SK-N-SH (cell line): ENCODE data around the gene SCYL2.

Source experiments
- EP300 ChIP-seq, 2 experiments: IDR thresholded peaks; 2 replicates each; pipeline versions ENCODE4 v1.4.0 to v1.6.1; 2012; ENCODE audit warnings: borderline replicate concordance in 1 of 2, low read depth in 1 of 2, low read length in 1 of 2
- FOXJ3 ChIP-seq: sonication (generic); formaldehyde crosslinking; IDR thresholded peaks from 2 replicates; pipeline ENCODE4 v1.5.1; 2020; ENCODE audit warnings: mild to moderate bottlenecking, missing genetic modification reagents
- JUND ChIP-seq: IDR thresholded peaks from 2 replicates; pipeline ENCODE4 v1.4.0; 2012
- POLR2AphosphoS5 ChIP-seq: IDR thresholded peaks from 2 replicates; pipeline ENCODE4 v1.6.1; 2012; ENCODE audit warnings: low read depth, low read length
- RAD21 ChIP-seq: IDR thresholded peaks from 2 replicates; pipeline ENCODE4 v1.6.1; 2012; ENCODE audit warnings: mild to moderate bottlenecking, low read length
- SIN3A ChIP-seq: IDR thresholded peaks from 2 replicates; pipeline ENCODE4 v1.6.1; 2012; ENCODE audit warnings: low read depth, mild to moderate bottlenecking, low read length, moderate library complexity, borderline replicate concordance
- TAF1 ChIP-seq: IDR thresholded peaks from 2 replicates; pipeline ENCODE4 v1.6.1; 2012; ENCODE audit warnings: low read depth, mild to moderate bottlenecking, low read length, moderate library complexity, borderline replicate concordance
- TF ChIP-seq, protein P1 (sequence below): IDR thresholded peaks from 2 replicates; pipeline ENCODE4 v1.6.1; 2012; ENCODE audit warnings: mild to moderate bottlenecking, low read depth, low read length, moderate library complexity
- TF ChIP-seq, protein P2 (sequence below): fragments of 200-600 bp; sonication (generic); IDR thresholded peaks from 2 replicates; pipeline ENCODE4 v1.6.1; 2017; ENCODE audit warnings: antibody characterized with exemption, mild to moderate bottlenecking, moderate library complexity
- TF ChIP-seq, protein P3 (sequence below): IDR thresholded peaks from 2 replicates; pipeline ENCODE4; 2012
- TF ChIP-seq, protein P4 (sequence below): IDR thresholded peaks from 2 replicates; pipeline ENCODE4 v1.4.0; 2012; ENCODE audit warnings: low read depth, borderline replicate concordance

DNA sequence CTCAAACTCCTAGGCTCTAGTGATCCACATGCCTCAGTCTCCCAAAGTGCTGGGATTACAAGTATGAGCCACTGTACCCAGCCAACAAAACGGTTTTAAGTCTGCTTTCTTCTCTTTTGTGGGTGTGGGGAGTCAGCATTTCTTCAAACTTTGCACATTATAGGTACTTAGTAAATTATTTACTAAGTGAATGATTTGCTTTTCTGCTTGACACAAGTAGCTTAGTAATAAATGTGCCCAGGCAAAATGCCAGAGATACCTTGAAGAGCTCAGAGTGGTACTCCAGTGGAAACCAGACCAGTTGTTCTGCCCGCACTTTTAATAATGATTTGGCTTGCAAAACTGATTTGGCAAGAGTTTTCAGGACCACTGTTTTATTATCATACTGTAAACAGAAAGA is 15.1 kb upstream of the SCYL2 start:
- TF ChIP-seq TAF1 (no peak), POLR2AphosphoS5 (no peak), RAD21 (no peak), SIN3A (no peak), EP300 (IDR thresholded peaks at IDR 0.05; ENCODE audit: borderline replicate concordance in 1 of 2, low read depth in 1 of 2, low read length in 1 of 2) (no peak), FOXJ3 (CRISPR knock-in tag) (no peak), JUND (no peak)
- TF ChIP-seq, protein P1, sequence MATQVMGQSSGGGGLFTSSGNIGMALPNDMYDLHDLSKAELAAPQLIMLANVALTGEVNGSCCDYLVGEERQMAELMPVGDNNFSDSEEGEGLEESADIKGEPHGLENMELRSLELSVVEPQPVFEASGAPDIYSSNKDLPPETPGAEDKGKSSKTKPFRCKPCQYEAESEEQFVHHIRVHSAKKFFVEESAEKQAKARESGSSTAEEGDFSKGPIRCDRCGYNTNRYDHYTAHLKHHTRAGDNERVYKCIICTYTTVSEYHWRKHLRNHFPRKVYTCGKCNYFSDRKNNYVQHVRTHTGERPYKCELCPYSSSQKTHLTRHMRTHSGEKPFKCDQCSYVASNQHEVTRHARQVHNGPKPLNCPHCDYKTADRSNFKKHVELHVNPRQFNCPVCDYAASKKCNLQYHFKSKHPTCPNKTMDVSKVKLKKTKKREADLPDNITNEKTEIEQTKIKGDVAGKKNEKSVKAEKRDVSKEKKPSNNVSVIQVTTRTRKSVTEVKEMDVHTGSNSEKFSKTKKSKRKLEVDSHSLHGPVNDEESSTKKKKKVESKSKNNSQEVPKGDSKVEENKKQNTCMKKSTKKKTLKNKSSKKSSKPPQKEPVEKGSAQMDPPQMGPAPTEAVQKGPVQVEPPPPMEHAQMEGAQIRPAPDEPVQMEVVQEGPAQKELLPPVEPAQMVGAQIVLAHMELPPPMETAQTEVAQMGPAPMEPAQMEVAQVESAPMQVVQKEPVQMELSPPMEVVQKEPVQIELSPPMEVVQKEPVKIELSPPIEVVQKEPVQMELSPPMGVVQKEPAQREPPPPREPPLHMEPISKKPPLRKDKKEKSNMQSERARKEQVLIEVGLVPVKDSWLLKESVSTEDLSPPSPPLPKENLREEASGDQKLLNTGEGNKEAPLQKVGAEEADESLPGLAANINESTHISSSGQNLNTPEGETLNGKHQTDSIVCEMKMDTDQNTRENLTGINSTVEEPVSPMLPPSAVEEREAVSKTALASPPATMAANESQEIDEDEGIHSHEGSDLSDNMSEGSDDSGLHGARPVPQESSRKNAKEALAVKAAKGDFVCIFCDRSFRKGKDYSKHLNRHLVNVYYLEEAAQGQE: no peak
- TF ChIP-seq, protein P2, sequence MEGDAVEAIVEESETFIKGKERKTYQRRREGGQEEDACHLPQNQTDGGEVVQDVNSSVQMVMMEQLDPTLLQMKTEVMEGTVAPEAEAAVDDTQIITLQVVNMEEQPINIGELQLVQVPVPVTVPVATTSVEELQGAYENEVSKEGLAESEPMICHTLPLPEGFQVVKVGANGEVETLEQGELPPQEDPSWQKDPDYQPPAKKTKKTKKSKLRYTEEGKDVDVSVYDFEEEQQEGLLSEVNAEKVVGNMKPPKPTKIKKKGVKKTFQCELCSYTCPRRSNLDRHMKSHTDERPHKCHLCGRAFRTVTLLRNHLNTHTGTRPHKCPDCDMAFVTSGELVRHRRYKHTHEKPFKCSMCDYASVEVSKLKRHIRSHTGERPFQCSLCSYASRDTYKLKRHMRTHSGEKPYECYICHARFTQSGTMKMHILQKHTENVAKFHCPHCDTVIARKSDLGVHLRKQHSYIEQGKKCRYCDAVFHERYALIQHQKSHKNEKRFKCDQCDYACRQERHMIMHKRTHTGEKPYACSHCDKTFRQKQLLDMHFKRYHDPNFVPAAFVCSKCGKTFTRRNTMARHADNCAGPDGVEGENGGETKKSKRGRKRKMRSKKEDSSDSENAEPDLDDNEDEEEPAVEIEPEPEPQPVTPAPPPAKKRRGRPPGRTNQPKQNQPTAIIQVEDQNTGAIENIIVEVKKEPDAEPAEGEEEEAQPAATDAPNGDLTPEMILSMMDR: no peak
- TF ChIP-seq, protein P3, sequence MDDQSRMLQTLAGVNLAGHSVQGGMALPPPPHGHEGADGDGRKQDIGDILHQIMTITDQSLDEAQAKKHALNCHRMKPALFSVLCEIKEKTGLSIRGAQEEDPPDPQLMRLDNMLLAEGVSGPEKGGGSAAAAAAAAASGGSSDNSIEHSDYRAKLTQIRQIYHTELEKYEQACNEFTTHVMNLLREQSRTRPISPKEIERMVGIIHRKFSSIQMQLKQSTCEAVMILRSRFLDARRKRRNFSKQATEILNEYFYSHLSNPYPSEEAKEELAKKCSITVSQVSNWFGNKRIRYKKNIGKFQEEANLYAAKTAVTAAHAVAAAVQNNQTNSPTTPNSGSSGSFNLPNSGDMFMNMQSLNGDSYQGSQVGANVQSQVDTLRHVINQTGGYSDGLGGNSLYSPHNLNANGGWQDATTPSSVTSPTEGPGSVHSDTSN: no peak
- TF ChIP-seq, protein P4, sequence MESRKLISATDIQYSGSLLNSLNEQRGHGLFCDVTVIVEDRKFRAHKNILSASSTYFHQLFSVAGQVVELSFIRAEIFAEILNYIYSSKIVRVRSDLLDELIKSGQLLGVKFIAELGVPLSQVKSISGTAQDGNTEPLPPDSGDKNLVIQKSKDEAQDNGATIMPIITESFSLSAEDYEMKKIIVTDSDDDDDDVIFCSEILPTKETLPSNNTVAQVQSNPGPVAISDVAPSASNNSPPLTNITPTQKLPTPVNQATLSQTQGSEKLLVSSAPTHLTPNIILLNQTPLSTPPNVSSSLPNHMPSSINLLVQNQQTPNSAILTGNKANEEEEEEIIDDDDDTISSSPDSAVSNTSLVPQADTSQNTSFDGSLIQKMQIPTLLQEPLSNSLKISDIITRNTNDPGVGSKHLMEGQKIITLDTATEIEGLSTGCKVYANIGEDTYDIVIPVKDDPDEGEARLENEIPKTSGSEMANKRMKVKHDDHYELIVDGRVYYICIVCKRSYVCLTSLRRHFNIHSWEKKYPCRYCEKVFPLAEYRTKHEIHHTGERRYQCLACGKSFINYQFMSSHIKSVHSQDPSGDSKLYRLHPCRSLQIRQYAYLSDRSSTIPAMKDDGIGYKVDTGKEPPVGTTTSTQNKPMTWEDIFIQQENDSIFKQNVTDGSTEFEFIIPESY: no peak
